WTC11 (cell line): ENCODE data around the gene SF3B2. TPM values are rescaled to one million over a fixed set of nuclear protein-coding genes. Genes with fewer than 3 reads are reported as not detected.

Experiments used
- ATAC-seq: fragments of 200-7000 bp; cut with Tn5 transposase; 2 replicates; pipeline ENCODE4 v1.10.0; 2021; ENCODE audit warnings: mild to moderate bottlenecking, moderate library complexity
- CTCF ChIA-PET: fragments of 300-600 bp; sonication (Branson Sonifier 250); formaldehyde crosslinking; loops from one replicate; lab custom pipeline; 2021; ENCODE audit warnings: antibody characterized with exemption; lab: Charles Lee
- POLR2A ChIA-PET: fragments of 350-600 bp; sonication (Branson Sonifier 250); formaldehyde crosslinking; loops from one replicate; lab custom pipeline; 2021; ENCODE audit warnings: antibody characterized with exemption; lab: Charles Lee
- DNase-seq: peaks from one replicate; pipeline ENCODE4 v3.0.0; 2021; ENCODE audit warnings: low spot score
- H3K27ac Mint-ChIP-seq: 2 replicates; pipeline ENCODE4 v1.8.0; 2021; ENCODE audit warnings: mixed read lengths
- H3K27me3 Mint-ChIP-seq: 2 replicates; pipeline ENCODE4 v1.8.0; 2021; ENCODE audit warnings: low read depth, mild to moderate bottlenecking, moderate library complexity, mixed read lengths
- H3K36me3 Mint-ChIP-seq: 2 replicates; pipeline ENCODE4 v1.8.0; 2021; ENCODE audit warnings: mixed read lengths
- H3K4me1 Mint-ChIP-seq: 2 replicates; pipeline ENCODE4 v1.8.0; 2022; ENCODE audit warnings: mixed read lengths
- H3K4me3 Mint-ChIP-seq: 2 replicates; pipeline ENCODE4 v1.8.0; 2021; ENCODE audit warnings: mild to moderate bottlenecking, moderate library complexity, mixed read lengths
- H3K9me3 Mint-ChIP-seq: 2 replicates; pipeline ENCODE4 v1.8.0; 2021; ENCODE audit warnings: mixed read lengths
- ATF3 ChIP-seq: sonication (generic); formaldehyde crosslinking; conservative IDR thresholded peaks from 2 replicates; pipeline ENCODE4 v1.8.1; 2022; ENCODE audit warnings: mild to moderate bottlenecking, missing genetic modification reagents
- CREM ChIP-seq: sonication (generic); formaldehyde crosslinking; IDR thresholded peaks from 2 replicates; pipeline ENCODE4 v1.8.1; 2022; ENCODE audit warnings: mild to moderate bottlenecking, missing genetic modification reagents, moderate library complexity
- E2F5 ChIP-seq: sonication (generic); formaldehyde crosslinking; IDR thresholded peaks from 2 replicates; pipeline ENCODE4 v1.8.1; 2022; ENCODE audit warnings: mild to moderate bottlenecking, moderate library complexity, missing genetic modification reagents
- ELF4 ChIP-seq: sonication (generic); formaldehyde crosslinking; IDR thresholded peaks from 2 replicates; pipeline ENCODE4 v1.8.1; 2022; ENCODE audit warnings: low read depth, mild to moderate bottlenecking, moderate library complexity, missing genetic modification reagents
- GRHL2 ChIP-seq: fragments of 250-450 bp; sonication (Bioruptor Pico); IDR thresholded peaks from 2 replicates; pipeline ENCODE4 v1.8.0; 2022; ENCODE audit warnings: mild to moderate bottlenecking, moderate library complexity; ENCODE audit not compliant: insufficient replicate concordance, severe bottlenecking
- HMGXB4 ChIP-seq: sonication (generic); formaldehyde crosslinking; IDR thresholded peaks from 2 replicates; pipeline ENCODE4 v1.8.1; 2023; ENCODE audit warnings: mild to moderate bottlenecking, moderate library complexity, missing genetic modification reagents
- IRF2 ChIP-seq: sonication (generic); formaldehyde crosslinking; IDR thresholded peaks from 2 replicates; pipeline ENCODE4 v1.8.0; 2022; ENCODE audit warnings: low read depth, missing genetic modification reagents, borderline replicate concordance
- JAZF1 ChIP-seq: fragments of 250-450 bp; sonication (Bioruptor Pico); IDR thresholded peaks from 2 replicates; pipeline ENCODE4 v1.9.0; 2021; ENCODE audit warnings: moderate library complexity, mild to moderate bottlenecking, inconsistent platforms
- KAT7 ChIP-seq: sonication (generic); formaldehyde crosslinking; IDR thresholded peaks from 2 replicates; pipeline ENCODE4 v1.8.1; 2023; ENCODE audit warnings: missing genetic modification reagents, mild to moderate bottlenecking, borderline replicate concordance
- MXD4 ChIP-seq: fragments of 250-450 bp; sonication (Bioruptor Pico); IDR thresholded peaks from 2 replicates; pipeline ENCODE4 v1.8.0; 2021; ENCODE audit warnings: mild to moderate bottlenecking, moderate library complexity, borderline replicate concordance
- NFYB ChIP-seq: sonication (generic); formaldehyde crosslinking; conservative IDR thresholded peaks from 2 replicates; pipeline ENCODE4 v1.8.0; 2022; ENCODE audit warnings: low read depth, missing genetic modification reagents
- NR1H2 ChIP-seq: sonication (generic); formaldehyde crosslinking; IDR thresholded peaks from 2 replicates; pipeline ENCODE4 v1.9.0; 2021; ENCODE audit warnings: mild to moderate bottlenecking, moderate library complexity, missing genetic modification reagents
- PREB ChIP-seq: sonication (generic); formaldehyde crosslinking; IDR thresholded peaks from 2 replicates; pipeline ENCODE4 v1.8.1; 2022; ENCODE audit warnings: mild to moderate bottlenecking, missing genetic modification reagents, moderate library complexity, borderline replicate concordance
- PRRX2 ChIP-seq: fragments of 250-450 bp; sonication (Bioruptor Pico); IDR thresholded peaks from 2 replicates; pipeline ENCODE4 v1.8.0; 2021; ENCODE audit warnings: mild to moderate bottlenecking
- RELA ChIP-seq: sonication (generic); formaldehyde crosslinking; IDR thresholded peaks from 2 replicates; pipeline ENCODE4 v1.8.1; 2022; ENCODE audit warnings: missing genetic modification reagents, mild to moderate bottlenecking, borderline replicate concordance
- SMAD3 ChIP-seq: sonication (generic); formaldehyde crosslinking; IDR thresholded peaks from 2 replicates; pipeline ENCODE4 v1.8.0; 2022; ENCODE audit warnings: missing genetic modification reagents, mild to moderate bottlenecking, borderline replicate concordance
- SOX15 ChIP-seq: fragments of 250-450 bp; sonication (Bioruptor Pico); IDR thresholded peaks from 2 replicates; pipeline ENCODE4 v1.9.0; 2021; ENCODE audit warnings: mild to moderate bottlenecking
- TCF7 ChIP-seq: sonication (generic); formaldehyde crosslinking; IDR thresholded peaks from 2 replicates; pipeline ENCODE4 v1.8.0; 2022; ENCODE audit warnings: mild to moderate bottlenecking, low read depth, missing genetic modification reagents, moderate library complexity
- TP53 ChIP-seq: sonication (generic); formaldehyde crosslinking; IDR thresholded peaks from 2 replicates; pipeline ENCODE4 v1.8.1; 2023; ENCODE audit warnings: mild to moderate bottlenecking, missing genetic modification reagents
- ZNF232 ChIP-seq: sonication (generic); formaldehyde crosslinking; IDR thresholded peaks from 2 replicates; pipeline ENCODE4 v1.8.0; 2022; ENCODE audit warnings: mild to moderate bottlenecking, missing genetic modification reagents
- ZNF416 ChIP-seq: fragments of 250-450 bp; sonication (Bioruptor Pico); IDR thresholded peaks from 2 replicates; pipeline ENCODE4 v1.9.0; 2021; ENCODE audit warnings: mild to moderate bottlenecking, inconsistent platforms
- ZNF423 ChIP-seq: fragments of 250-450 bp; sonication (Bioruptor Pico); IDR thresholded peaks from 2 replicates; pipeline ENCODE4 v2.1.2; 2022; ENCODE audit warnings: mild to moderate bottlenecking, moderate library complexity
- ZNF512 ChIP-seq: sonication (generic); formaldehyde crosslinking; IDR thresholded peaks from 2 replicates; pipeline ENCODE4 v1.8.1; 2022; ENCODE audit warnings: missing genetic modification reagents, borderline replicate concordance
- ZNF671 ChIP-seq: fragments of 250-450 bp; sonication (Bioruptor Pico); IDR thresholded peaks from 2 replicates; pipeline ENCODE4 v1.8.0; 2021; ENCODE audit warnings: mild to moderate bottlenecking
- ZSCAN18 ChIP-seq: fragments of 250-450 bp; sonication (Bioruptor Pico); IDR thresholded peaks from 2 replicates; pipeline ENCODE4 v2.1.2; 2022; ENCODE audit warnings: mild to moderate bottlenecking, moderate library complexity
- total RNA-seq: library from RNA; stranded (reverse); gene quantifications from 3 replicates; pipeline ENCODE4 v1.2.3, GENCODE V29; 2021

The SF3B2 gene
- total RNA-seq, 1 experiment from 2014 or later: 295 TPM

GRCh38 chr11:66003291-66003690 is 48.9 kb upstream of the SF3B2 start (continued):
- TF ChIP-seq ATF3 (CRISPR knock-in tag) (no peak), JAZF1 (no peak), PREB (CRISPR knock-in tag) (no peak), ZNF423 (CRISPR knock-in tag) (no peak)

- POLR2A ChIA-PET: no interaction called here
- peak overlapping the region; percentile 54 for H3K4me3 Mint-ChIP-seq
- H3K27ac Mint-ChIP-seq: no peak overlapping the region
These were observed 48.0 kb upstream of the SF3B2 start for GRCh38 chr11:66004186-66004585.

GRCh38 chr11:66006134-66006890 is 45.9 kb upstream of the SF3B2 start:
- ChIA-PET POLR2A (interaction anchor here (0.6 kb wide), 1 partner anchor 17 kb away, joined by 7 read pairs; no protein-coding TSS in a partner anchor), CTCF (interaction anchor here (1.3 to 1.7 kb wide), 3 partner anchors 16 to 226 kb away, joined by 4 to 5 read pairs (median 4); no protein-coding TSS in a partner anchor)
- Mint-ChIP-seq H3K36me3 (peaks cover 18% of the 10 kb centered on the region), H3K4me3 (no peak overlapping the region), H3K4me1 (peaks cover 17% of the 10 kb centered on the region), H3K9me3 (no peaks in the 10 kb centered on the region), H3K27me3 (peaks cover 12% of the 10 kb centered on the region), H3K27ac (peak overlapping the region; percentile 68)
- TF ChIP-seq NR1H2 (CRISPR knock-in tag) (no peak), ZNF232 (CRISPR knock-in tag) (no peak), ZNF416 (no peak), ZNF512 (CRISPR knock-in tag) (no peak), RELA (CRISPR knock-in tag) (no peak), TP53 (no peak), SOX15 (CRISPR knock-in tag) (no peak), ZSCAN18 (CRISPR knock-in tag) (no peak), GRHL2 (CRISPR knock-in tag) (no peak), SMAD3 (no peak)
- ATAC-seq: no peak
- no peak for DNase-seq

More at GRCh38 chr11:66004186-66004585, 48.0 kb upstream of the SF3B2 start:
- ATAC-seq (no peak), DNase-seq (no peak)
- Mint-ChIP-seq H3K36me3 (peaks cover 31% of the 10 kb centered on the region), H3K27me3 (no peaks in the 10 kb centered on the region), H3K9me3 (no peaks in the 10 kb centered on the region), H3K4me1 (peaks cover 21% of the 10 kb centered on the region)
- CTCF ChIA-PET: interaction anchor here (1.0 kb wide), 1 partner anchor 18 kb away, joined by 3 read pairs; no protein-coding TSS in a partner anchor
- no peak for TF ChIP-seq HMGXB4 (CRISPR knock-in tag)
- no peak for TF ChIP-seq KAT7 (CRISPR knock-in tag)
- TF ChIP-seq NFYB: no peak
- TF ChIP-seq ATF3 (CRISPR knock-in tag): no peak
- TF ChIP-seq ZNF671 (CRISPR knock-in tag): no peak
- TF ChIP-seq ZNF416: no peak
- no peak for TF ChIP-seq E2F5
- TF ChIP-seq PRRX2: no peak
- no peak for TF ChIP-seq CREM
- TF ChIP-seq IRF2: no peak
- TF ChIP-seq MXD4: no peak
- no peak for TF ChIP-seq ELF4 (CRISPR knock-in tag)
- no peak for TF ChIP-seq TCF7 (CRISPR knock-in tag)
